ENCODE results near the gene PTGFR.

DNA sequence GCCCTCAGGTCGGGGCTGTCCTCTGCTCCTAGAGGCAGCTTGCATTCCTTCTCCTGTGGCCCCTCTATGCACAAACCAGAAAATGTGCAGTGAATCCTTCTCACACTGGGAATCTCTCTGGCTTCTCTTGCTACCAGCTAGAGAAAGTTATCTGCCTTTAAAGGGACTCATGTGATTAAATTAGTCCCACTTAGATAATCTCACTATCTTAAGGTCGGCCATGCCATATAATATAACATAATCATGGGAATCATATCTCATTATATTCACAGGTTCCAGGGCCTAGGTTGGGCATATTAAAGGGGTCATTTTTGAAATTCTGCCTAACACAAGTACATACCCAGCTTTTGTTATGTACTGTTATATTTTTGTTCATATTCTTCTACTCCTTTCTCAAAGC, 31.4 kb downstream of the PTGFR start:
- TF ChIP-seq ZNF274 (IDR thresholded peaks at IDR 0.05; ENCODE audit: low read depth, low read length) = no peak
- no peak for TF ChIP-seq YY1 (IDR thresholded peaks at IDR 0.05; ENCODE audit: insufficient read depth, insufficient read length)
- TF ChIP-seq SUZ12 (IDR thresholded peaks at IDR 0.05; ENCODE audit: extremely low read depth, insufficient read depth, insufficient read length) = no peak
